Brain microvascular endothelial cell (primary cell): Measurements from ENCODE around the gene TBCEL.

Experiments
- DNase-seq: peaks from one replicate; pipeline ENCODE4 v3.0.0-alpha.2; 2020
- H3K27ac ChIP-seq: fragments of 250-450 bp; sonication (Bioruptor Pico); 2 replicates; pipeline ENCODE4 v1.5.1; 2020; ENCODE audit warnings: mild to moderate bottlenecking, moderate library complexity
- H3K27me3 ChIP-seq: fragments of 250-450 bp; sonication (Bioruptor Pico); replicated peaks from 2 replicates; pipeline ENCODE4 v1.5.1; 2020; ENCODE audit warnings: mild to moderate bottlenecking
- H3K36me3 ChIP-seq: fragments of 250-450 bp; sonication (Bioruptor Pico); replicated peaks from 2 replicates; pipeline ENCODE4 v1.5.1; 2020; ENCODE audit warnings: mild to moderate bottlenecking
- H3K4me3 ChIP-seq: 2 replicates; pipeline ENCODE4 v1.5.1; 2011; ENCODE audit warnings: low read depth, mild to moderate bottlenecking, control low read depth, low read length, moderate library complexity
- CTCF ChIP-seq: IDR thresholded peaks from 2 replicates; pipeline ENCODE4 v1.5.1; 2011; ENCODE audit warnings: low read depth, mild to moderate bottlenecking, moderate library complexity, low read length, control low read depth, inconsistent platforms; ENCODE audit errors: missing control alignments
- in situ Hi-C: cut with HindIII; loops from 2 replicates; pipeline ENCODE4 v1.10.0; 2017; ENCODE audit warnings: low sequenced_read_pairs, low pct_ligation_motif_present

Gene TBCEL

GRCh38 chr11:121032546-121032945 lies 8.6 kb downstream of the TBCEL start:
- Histone ChIP-seq H3K4me3 (no peak overlapping the region), H3K27ac (no peak overlapping the region), H3K36me3 (no peaks in the 10 kb centered on the region), H3K27me3 (no peaks in the 10 kb centered on the region)
- in situ Hi-C loops = no loop called here
- DNase-seq = no peak
- no peak for TF ChIP-seq CTCF

GRCh38 chr11:121033635-121034034 lies 9.7 kb downstream of the TBCEL start:
- no peaks in the 10 kb centered on the region for H3K36me3 ChIP-seq
- no peak overlapping the region for H3K27ac ChIP-seq
- no peaks in the 10 kb centered on the region for H3K27me3 ChIP-seq
- H3K4me3 ChIP-seq = no peak overlapping the region
- DNase-seq = no peak
- no peak for TF ChIP-seq CTCF
- in situ Hi-C loops = no loop called here

- H3K4me3 ChIP-seq = no peak overlapping the region
- no peak for TF ChIP-seq CTCF
- DNase-seq = no peak
- in situ Hi-C loops = no loop called here
- H3K36me3 ChIP-seq = no peaks in the 10 kb centered on the region
- no peaks in the 10 kb centered on the region for H3K27me3 ChIP-seq
- H3K27ac ChIP-seq = no peak overlapping the region
Measured at GRCh38 chr11:121035169-121035755, 11.4 kb downstream of the TBCEL start.

GRCh38 chr11:121035780-121036179 lies 11.9 kb downstream of the TBCEL start:
- no peaks in the 10 kb centered on the region for H3K36me3 ChIP-seq
- no peak overlapping the region for H3K4me3 ChIP-seq
- H3K27ac ChIP-seq = no peak overlapping the region
- no peak for TF ChIP-seq CTCF
- H3K27me3 ChIP-seq = no peaks in the 10 kb centered on the region
- in situ Hi-C loops = no loop called here
- DNase-seq = no peak

- no peak overlapping the region for H3K27ac ChIP-seq
- no peak for DNase-seq
- H3K4me3 ChIP-seq = no peak overlapping the region
- no peaks in the 10 kb centered on the region for H3K27me3 ChIP-seq
- in situ Hi-C loops = no loop called here
- TF ChIP-seq CTCF = no peak
- no peaks in the 10 kb centered on the region for H3K36me3 ChIP-seq
Measured at GRCh38 chr11:121037016-121037415, 13.1 kb downstream of the TBCEL start.
